DMS114 treated with DMSO at 0.1 percent for 48 hours (cell line): ENCODE results near the gene MAP3K3.

Experiments used
- DNase-seq: peaks from one replicate; lab custom pipeline; 2025; ENCODE audit not compliant: unreplicated experiment; lab: John Stamatoyannopoulos, UW

MAP3K3 gene

GRCh38 chr17:63649813-63650212 is 27.6 kb downstream of the MAP3K3 start:
- DNase-seq, result no peak

GRCh38 chr17:63652106-63652505 is 29.9 kb downstream of the MAP3K3 start:
- no peak for DNase-seq

GRCh38 chr17:63653050-63653449 is 30.8 kb downstream of the MAP3K3 start:
- no peak for DNase-seq

GRCh38 chr17:63657786-63658185 is 35.6 kb downstream of the MAP3K3 start:
- no peak for DNase-seq

- no peak for DNase-seq
These were observed 36.1 kb downstream of the MAP3K3 start for GRCh38 chr17:63658366-63658765.

GRCh38 chr17:63659850-63660249 is 37.6 kb downstream of the MAP3K3 start:
- no peak for DNase-seq

- no peak for DNase-seq
These were observed 43.5 kb downstream of the MAP3K3 start for GRCh38 chr17:63665527-63666214.

- no peak for DNase-seq
These were observed 50.6 kb downstream of the MAP3K3 start for GRCh38 chr17:63672856-63673255.

- DNase-seq, result no peak
These were observed 53.0 kb downstream of the MAP3K3 start for GRCh38 chr17:63675231-63675606.

GRCh38 chr17:63675607-63676546 is 53.7 kb downstream of the MAP3K3 start:
- DNase-seq, result no peak

- no peak for DNase-seq
These were observed 54.4 kb downstream of the MAP3K3 start for GRCh38 chr17:63676584-63676983.

- no peak for DNase-seq
These were observed 57.0 kb downstream of the MAP3K3 start for GRCh38 chr17:63679214-63679613.

- no peak for DNase-seq
These were observed 58.5 kb downstream of the MAP3K3 start for GRCh38 chr17:63680700-63681099.

GRCh38 chr17:63681530-63681929 is 59.3 kb downstream of the MAP3K3 start:
- no peak for DNase-seq

- DNase-seq, result no peak
These were observed 60.2 kb downstream of the MAP3K3 start for GRCh38 chr17:63682441-63682840.

GRCh38 chr17:63682981-63683380 is 60.8 kb downstream of the MAP3K3 start:
- no peak for DNase-seq

GRCh38 chr17:63685041-63685440 is 62.8 kb downstream of the MAP3K3 start:
- DNase-seq, result no peak

GRCh38 chr17:63685578-63685977 is 63.4 kb downstream of the MAP3K3 start:
- no peak for DNase-seq

- no peak for DNase-seq
These were observed 64.0 kb downstream of the MAP3K3 start for GRCh38 chr17:63686138-63686685.

GRCh38 chr17:63688396-63689020 is 66.3 kb downstream of the MAP3K3 start:
- no peak for DNase-seq

- DNase-seq, result no peak
These were observed 67.3 kb downstream of the MAP3K3 start for GRCh38 chr17:63689479-63689878.
